Thoracic aorta (tissue), 2 donors: ENCODE data around the gene OPRD1. TPM values are rescaled to one million over a fixed set of nuclear protein-coding genes. Genes with fewer than 3 reads are reported as not detected.

Experiments used
- ATAC-seq: fragments of 150-250 bp; one replicate; pipeline ENCODE4 v1.8.0; 2017; ENCODE audit warnings: low read depth; ENCODE audit not compliant: insufficient number of reproducible peaks, low FRiP score
- DNase-seq: peaks from one replicate; pipeline ENCODE4 v3.0.0-alpha.2; 2020; ENCODE audit warnings: low spot score
- H3K27ac ChIP-seq, 2 donors: fragments of 200-600 bp; sonication (generic); 1 replicate in 1 of 2; 2 replicates in 1 of 2; pipeline ENCODE4 v1.5.1; 2016; ENCODE audit warnings: mild to moderate bottlenecking in 2 of 2, moderate library complexity in 2 of 2
- H3K27me3 ChIP-seq: fragments of 200-600 bp; sonication (generic); replicated peaks from 2 replicates; pipeline ENCODE4 v1.6.0; 2016; ENCODE audit warnings: mild to moderate bottlenecking; ENCODE audit not compliant: insufficient read depth
- H3K36me3 ChIP-seq: fragments of 200-600 bp; sonication (generic); one replicate; pipeline ENCODE4 v1.5.1; 2016
- H3K4me1 ChIP-seq, 2 donors: fragments of 200-600 bp; sonication (generic); 1 replicate in 1 of 2; 2 replicates in 1 of 2; pipeline versions ENCODE4 v1.5.1 to v1.6.0; 2016; ENCODE audit warnings: low read depth in 2 of 2, mild to moderate bottlenecking in 1 of 2; ENCODE audit not compliant: control insufficient read depth in 1 of 2
- H3K4me3 ChIP-seq: fragments of 200-600 bp; sonication (generic); 2 replicates; pipeline ENCODE4 v1.5.1; 2016; ENCODE audit warnings: mild to moderate bottlenecking
- H3K9me3 ChIP-seq: fragments of 200-600 bp; sonication (generic); 2 replicates; pipeline ENCODE4 v1.5.1; 2016
- total RNA-seq, 2 donors: library from RNA; depleted of rRNA; stranded (reverse); fragments of >200 nt; gene quantifications; one replicate each; pipeline versions ENCODE4 v1.1.0 to v1.2.3, GENCODE V29; 2016
- TF ChIP-seq, protein P1 (sequence below): fragments of 200-600 bp; sonication (generic); IDR thresholded peaks from one replicate; pipeline ENCODE4 v1.5.1; 2019; ENCODE audit warnings: antibody characterized with exemption

OPRD1 gene
- total RNA-seq, 2 donors from 2014 or later: not detected

DNA sequence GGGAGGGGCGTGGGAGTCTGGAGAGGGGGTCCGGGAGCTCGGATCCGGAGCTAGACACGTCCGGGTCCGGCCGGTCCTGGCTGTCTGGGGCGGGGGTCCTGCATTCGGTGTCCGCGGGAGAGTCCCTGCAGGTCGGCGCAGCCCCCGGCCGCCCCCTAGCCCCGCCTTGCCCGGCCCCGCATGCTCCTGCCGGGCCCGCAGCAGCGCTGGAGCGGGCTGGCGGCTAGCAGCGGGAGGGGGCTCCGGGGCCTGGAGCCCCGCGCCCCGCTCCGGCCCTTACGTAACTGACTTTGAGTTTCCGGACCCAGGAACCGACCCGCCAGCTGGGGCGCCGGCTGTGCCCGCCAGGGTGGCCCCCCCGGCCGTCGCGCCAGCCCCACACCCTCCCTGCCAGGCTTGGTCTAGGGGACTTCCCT is 75.5 kb downstream of the OPRD1 start:
- Histone ChIP-seq H3K27me3 (no peaks in the 10 kb centered on the region), H3K27ac (peak overlapping the region; percentile 51 to 63), H3K4me3 (peak overlapping the region; percentile 98), H3K36me3 (no peaks in the 10 kb centered on the region), H3K9me3 (no peaks in the 10 kb centered on the region), H3K4me1 (peaks cover 18 to 45% of the 10 kb centered on the region in 2 donors)
- ATAC-seq: no peak
- TF ChIP-seq, protein P1, sequence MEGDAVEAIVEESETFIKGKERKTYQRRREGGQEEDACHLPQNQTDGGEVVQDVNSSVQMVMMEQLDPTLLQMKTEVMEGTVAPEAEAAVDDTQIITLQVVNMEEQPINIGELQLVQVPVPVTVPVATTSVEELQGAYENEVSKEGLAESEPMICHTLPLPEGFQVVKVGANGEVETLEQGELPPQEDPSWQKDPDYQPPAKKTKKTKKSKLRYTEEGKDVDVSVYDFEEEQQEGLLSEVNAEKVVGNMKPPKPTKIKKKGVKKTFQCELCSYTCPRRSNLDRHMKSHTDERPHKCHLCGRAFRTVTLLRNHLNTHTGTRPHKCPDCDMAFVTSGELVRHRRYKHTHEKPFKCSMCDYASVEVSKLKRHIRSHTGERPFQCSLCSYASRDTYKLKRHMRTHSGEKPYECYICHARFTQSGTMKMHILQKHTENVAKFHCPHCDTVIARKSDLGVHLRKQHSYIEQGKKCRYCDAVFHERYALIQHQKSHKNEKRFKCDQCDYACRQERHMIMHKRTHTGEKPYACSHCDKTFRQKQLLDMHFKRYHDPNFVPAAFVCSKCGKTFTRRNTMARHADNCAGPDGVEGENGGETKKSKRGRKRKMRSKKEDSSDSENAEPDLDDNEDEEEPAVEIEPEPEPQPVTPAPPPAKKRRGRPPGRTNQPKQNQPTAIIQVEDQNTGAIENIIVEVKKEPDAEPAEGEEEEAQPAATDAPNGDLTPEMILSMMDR: no peak
- no peak for DNase-seq

DNA sequence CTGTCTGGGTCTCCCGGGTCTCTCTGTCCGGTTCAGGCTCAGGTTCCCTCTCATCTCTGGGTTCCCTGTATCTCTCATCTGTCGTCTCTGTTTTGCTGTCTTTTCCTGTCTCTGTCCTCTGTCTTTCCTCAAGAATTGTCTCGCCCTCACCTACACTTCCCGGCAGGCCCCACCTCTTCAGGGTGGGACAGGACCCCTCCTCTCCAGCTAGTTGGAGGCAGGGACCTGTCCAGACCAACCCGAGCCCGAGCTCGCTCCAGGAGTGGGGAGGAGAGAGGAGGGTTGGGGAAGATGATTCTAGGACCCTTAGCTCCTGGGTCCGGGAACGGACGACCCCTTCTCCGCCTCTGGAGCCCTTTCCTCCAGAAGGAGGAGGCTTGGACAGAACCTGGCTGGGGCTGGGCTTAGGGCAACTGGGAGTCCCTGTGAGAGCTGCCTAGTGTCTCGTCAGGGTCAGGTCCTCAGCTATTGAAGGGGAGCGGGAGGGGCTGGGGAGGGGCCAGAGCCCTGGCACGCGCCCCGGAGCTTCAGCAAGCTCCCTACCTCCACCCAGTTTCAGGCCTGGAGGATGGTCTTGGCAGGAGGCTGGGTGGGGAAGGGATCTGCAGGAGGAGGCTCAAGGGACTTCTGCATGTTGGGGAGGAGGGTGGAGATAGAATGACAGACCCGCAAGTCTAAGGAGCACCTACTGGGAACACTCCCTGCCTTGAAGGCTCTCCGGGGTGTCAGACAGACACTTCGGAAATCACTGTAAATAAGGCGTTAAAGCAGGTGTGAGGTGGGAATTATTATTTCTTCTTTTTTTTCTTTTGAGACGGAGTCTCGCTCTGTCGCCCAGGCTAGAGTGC is 76.1 kb downstream of the OPRD1 start:
- peak overlapping the region; percentile 98 for H3K4me3 ChIP-seq
- H3K36me3 ChIP-seq: no peaks in the 10 kb centered on the region
- H3K4me1 ChIP-seq: peaks cover 18 to 42% of the 10 kb centered on the region in 2 donors
- DNase-seq: no peak
- H3K27me3 ChIP-seq: no peaks in the 10 kb centered on the region
- no peaks in the 10 kb centered on the region for H3K9me3 ChIP-seq
- no peak for ATAC-seq
- TF ChIP-seq, protein P1: no peak
- peak overlapping the region; percentile 51 to 63 for H3K27ac ChIP-seq

DNA sequence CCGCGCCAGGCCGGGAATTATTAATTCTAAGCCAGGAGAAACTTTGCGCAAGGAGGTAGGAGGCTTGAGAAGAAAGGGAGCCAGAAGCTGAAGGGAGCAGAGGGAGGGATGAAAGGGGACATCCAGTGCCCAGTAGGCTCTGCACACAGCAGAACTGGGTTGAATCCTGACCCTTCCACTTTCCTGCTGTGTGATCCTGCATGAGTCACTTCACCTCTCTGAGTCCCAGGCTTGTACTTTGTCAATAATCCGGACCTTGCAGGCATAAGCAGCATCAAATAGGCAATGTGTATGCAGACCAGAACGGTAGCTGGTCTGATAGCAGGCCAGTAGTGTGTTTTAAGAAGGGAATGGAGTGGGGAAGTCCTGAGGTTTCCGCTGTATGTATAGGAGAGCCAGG is 76.9 kb downstream of the OPRD1 start:
- Histone ChIP-seq H3K9me3 (no peaks in the 10 kb centered on the region), H3K4me3 (no peak overlapping the region), H3K4me1 (peaks cover 18 to 42% of the 10 kb centered on the region in 2 donors), H3K27me3 (no peaks in the 10 kb centered on the region), H3K36me3 (no peaks in the 10 kb centered on the region), H3K27ac (no peak overlapping the region)
- TF ChIP-seq, protein P1: no peak
- ATAC-seq (no peak), DNase-seq (no peak)

DNA sequence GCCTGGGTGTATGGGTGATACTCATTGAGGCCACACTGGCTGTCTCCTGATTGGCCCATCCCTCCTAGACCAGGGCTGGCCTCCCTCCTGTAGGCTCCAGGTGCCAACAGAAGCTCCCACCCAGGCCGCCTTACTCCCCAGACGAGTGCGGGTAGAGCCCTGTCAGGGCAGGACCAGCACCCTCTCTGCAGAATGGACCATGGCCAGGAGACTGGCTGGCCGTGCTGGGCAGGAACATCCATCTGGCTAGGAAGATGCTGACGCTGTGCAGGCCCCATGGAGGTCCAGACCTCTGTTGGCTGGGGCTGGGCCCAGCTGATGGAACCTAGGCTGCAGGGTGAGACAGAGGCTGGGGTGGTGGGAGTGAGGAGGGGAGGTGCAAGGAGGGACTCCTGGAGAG is 77.4 kb downstream of the OPRD1 start:
- Histone ChIP-seq H3K27ac (no peak overlapping the region), H3K27me3 (no peaks in the 10 kb centered on the region), H3K4me1 (peaks cover 17 to 41% of the 10 kb centered on the region in 2 donors), H3K4me3 (no peak overlapping the region), H3K36me3 (no peaks in the 10 kb centered on the region), H3K9me3 (no peaks in the 10 kb centered on the region)
- TF ChIP-seq, protein P1: no peak
- DNase-seq (no peak), ATAC-seq (no peak)

DNA sequence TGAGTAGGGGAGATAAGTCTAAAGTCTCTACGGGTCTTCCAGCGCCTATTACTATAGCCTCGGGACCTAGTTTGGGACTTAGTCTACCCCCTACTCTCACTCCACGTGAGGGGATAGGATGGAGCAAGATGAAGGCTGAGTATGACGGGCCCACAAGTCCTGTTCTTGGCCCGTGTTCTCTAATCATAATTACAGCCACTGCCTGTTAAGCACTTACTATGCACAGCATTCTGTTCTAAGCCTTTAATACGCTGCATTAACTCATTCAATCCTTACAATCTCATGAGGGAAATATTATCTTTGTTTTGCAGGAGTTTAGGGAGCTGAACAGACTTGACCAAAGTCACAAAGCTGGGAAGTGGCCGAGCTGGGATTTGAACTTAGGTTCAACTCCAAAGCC is 78.5 kb downstream of the OPRD1 start:
- Histone ChIP-seq H3K4me1 (peaks cover 12 to 39% of the 10 kb centered on the region in 2 donors), H3K27me3 (no peaks in the 10 kb centered on the region), H3K9me3 (no peaks in the 10 kb centered on the region), H3K36me3 (no peaks in the 10 kb centered on the region), H3K4me3 (no peak overlapping the region), H3K27ac (no peak overlapping the region)
- TF ChIP-seq, protein P1: no peak
- ATAC-seq (no peak), DNase-seq (no peak)
